ENCODE measurements around the gene CEP85. TPM values are rescaled to one million over a fixed set of nuclear protein-coding genes. Genes with fewer than 3 reads are reported as not detected.

The CEP85 gene
- total RNA-seq, 1 experiment from 2014 or later: 38.6 TPM

DNA sequence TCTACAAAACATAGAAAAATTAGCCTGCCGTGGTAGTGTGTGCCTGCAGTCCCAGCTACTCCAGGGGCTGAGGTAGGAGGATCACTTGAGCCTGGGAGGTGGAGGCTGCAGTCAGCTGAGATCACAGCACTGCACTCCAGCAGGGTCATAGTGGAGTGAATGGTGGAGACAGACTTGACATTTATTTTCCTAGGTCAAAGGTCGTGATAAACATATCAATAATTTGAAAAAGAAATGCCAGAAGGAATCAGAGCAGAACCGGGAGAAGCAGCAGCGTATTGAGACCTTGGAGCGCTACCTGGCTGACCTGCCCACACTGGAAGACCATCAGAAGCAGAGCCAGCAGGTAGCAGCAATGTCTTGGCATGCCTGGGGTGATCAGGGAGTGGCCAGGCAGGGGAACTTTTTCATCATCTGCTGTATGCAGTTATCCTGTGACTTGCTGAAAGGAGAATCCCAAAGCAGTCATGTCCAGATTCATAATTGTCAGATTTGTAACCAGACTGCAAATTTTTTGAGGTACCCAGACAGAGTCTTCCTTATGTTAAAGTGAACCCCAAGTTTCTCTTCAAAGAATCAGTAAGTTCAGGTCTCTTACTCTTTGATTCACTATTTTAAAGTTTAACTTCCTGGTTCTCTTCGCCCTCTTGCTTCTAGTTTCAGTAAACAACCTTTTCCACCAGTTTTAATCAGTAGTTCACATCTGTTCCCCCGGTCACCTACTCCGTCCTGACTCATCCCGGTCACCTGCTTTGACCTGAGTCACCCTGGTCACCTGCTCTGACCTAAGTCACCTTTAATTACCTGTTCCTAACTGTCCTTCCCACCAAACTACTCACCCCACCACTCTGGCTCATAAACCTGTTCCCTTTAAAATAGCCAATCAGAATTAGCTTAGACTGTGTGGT is 34.5 kb downstream of the CEP85 start:
- peaks cover 52 to 83% (median 81%) of the 10 kb centered on the region in 3 experiments for H3K36me3 Mint-ChIP-seq (ENCODE audit: insufficient read depth in 1 of 3, low read depth in 3 of 3)
- Histone ChIP-seq H3K9ac (ENCODE audit: extremely low read depth, insufficient read length, low read length) (no peak overlapping the region), H4K20me1 (ENCODE audit: control insufficient read depth, insufficient read depth, insufficient read length) (no peaks in the 10 kb centered on the region), H3K27ac (ENCODE audit: insufficient read length, low read depth, low read length) (no peak overlapping the region), H3K79me1 (ENCODE audit: insufficient read depth, low read depth, low read length, poor library complexity, severe bottlenecking) (no peaks in the 10 kb centered on the region), H2BK120ac (ENCODE audit: low read depth, low read length, poor library complexity, severe bottlenecking) (no peak overlapping the region), H4K5ac (ENCODE audit: insufficient read length, low read depth, low read length) (no peak overlapping the region), H2BK5ac (ENCODE audit: insufficient read length, low read length) (no peak overlapping the region), H3K9me3 (ENCODE audit: control insufficient read depth, low read depth, low read length) (peaks cover 6% of the 10 kb centered on the region), H3K4ac (ENCODE audit: low read depth, low read length) (no peak overlapping the region), H3K79me2 (ENCODE audit: insufficient read depth, low read length) (no peaks in the 10 kb centered on the region), H2BK12ac (ENCODE audit: insufficient read length, low read depth, low read length) (no peak overlapping the region), H3K27me3 (ENCODE audit: insufficient read depth, low read length) (no peaks in the 10 kb centered on the region), H2AK5ac (ENCODE audit: insufficient read length, low read length) (no peak overlapping the region), H3K4me1 (ENCODE audit: insufficient read depth, low read length) (no peaks in the 10 kb centered on the region), H3K18ac (ENCODE audit: insufficient read length, low read depth, low read length) (no peak overlapping the region), H3K23ac (ENCODE audit: insufficient read length, low read depth, low read length) (no peak overlapping the region), H2BK20ac (ENCODE audit: low read depth, low read length, poor library complexity, severe bottlenecking) (no peak overlapping the region), H2BK15ac (ENCODE audit: low read depth, low read length) (no peak overlapping the region), H3K4me2 (ENCODE audit: insufficient read depth, insufficient read length, low read length) (no peak overlapping the region), H4K91ac (ENCODE audit: insufficient read length, low read depth, low read length) (no peak overlapping the region), H3T11ph (ENCODE audit: low read length) (no peak overlapping the region), H3K56ac (ENCODE audit: insufficient read length, low read depth, low read length) (no peak overlapping the region), H4K8ac (replicated peaks; ENCODE audit: insufficient read length, low read depth, low read length) (no peak overlapping the region), H2AFZ (ENCODE audit: low read length) (no peak overlapping the region), H3K23me2 (ENCODE audit: insufficient read length, low read depth, low read length, poor library complexity, severe bottlenecking) (no peaks in the 10 kb centered on the region), H3K14ac (ENCODE audit: insufficient read depth, low read length) (no peak overlapping the region)
- H3K4me1 Mint-ChIP-seq: no peaks in the 10 kb centered on the region
- WGBS (ENCODE audit: extremely low coverage, insufficient read length, low lambda C conversion rate): no CpG with 5 or more reads among the region's 9 CpGs
- peaks cover 0 to 7% of the 10 kb centered on the region in 2 experiments; a peak in 1 of 5 replicates for H3K9me3 Mint-ChIP-seq
- no peak overlapping the region for H3K4me3 Mint-ChIP-seq
- no peak for DNase-seq
- H3K27me3 Mint-ChIP-seq (ENCODE audit: low read depth): no peaks in the 10 kb centered on the region
- H3K27ac Mint-ChIP-seq: no peak overlapping the region; a peak in 1 of 7 replicates
- TF ChIP-seq, protein P1, sequence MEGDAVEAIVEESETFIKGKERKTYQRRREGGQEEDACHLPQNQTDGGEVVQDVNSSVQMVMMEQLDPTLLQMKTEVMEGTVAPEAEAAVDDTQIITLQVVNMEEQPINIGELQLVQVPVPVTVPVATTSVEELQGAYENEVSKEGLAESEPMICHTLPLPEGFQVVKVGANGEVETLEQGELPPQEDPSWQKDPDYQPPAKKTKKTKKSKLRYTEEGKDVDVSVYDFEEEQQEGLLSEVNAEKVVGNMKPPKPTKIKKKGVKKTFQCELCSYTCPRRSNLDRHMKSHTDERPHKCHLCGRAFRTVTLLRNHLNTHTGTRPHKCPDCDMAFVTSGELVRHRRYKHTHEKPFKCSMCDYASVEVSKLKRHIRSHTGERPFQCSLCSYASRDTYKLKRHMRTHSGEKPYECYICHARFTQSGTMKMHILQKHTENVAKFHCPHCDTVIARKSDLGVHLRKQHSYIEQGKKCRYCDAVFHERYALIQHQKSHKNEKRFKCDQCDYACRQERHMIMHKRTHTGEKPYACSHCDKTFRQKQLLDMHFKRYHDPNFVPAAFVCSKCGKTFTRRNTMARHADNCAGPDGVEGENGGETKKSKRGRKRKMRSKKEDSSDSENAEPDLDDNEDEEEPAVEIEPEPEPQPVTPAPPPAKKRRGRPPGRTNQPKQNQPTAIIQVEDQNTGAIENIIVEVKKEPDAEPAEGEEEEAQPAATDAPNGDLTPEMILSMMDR (conservative IDR thresholded peaks at IDR 0.05): no peak
